ENCODE data around the gene ASCL1. TPM values are rescaled to one million over a fixed set of nuclear protein-coding genes. Genes with fewer than 3 reads are reported as not detected.

ASCL1 gene
- total and polyA plus RNA-seq, 9 of the 15 experiments (the other 6 are each of a cell fraction or from before 2014, with no cell fraction given): 0.01 to 0.09 (median 0.04) TPM; not detected in 3

- in situ Hi-C loops (cut with MboI): no loop called here
- Histone ChIP-seq H3K9ac (ENCODE audit: insufficient read depth in 1 of 2, low read depth in 2 of 2, low read length in 2 of 2) (no peak overlapping the region), H3K4me1 (replicated peaks in 1 of 2; ENCODE audit: control insufficient read depth in 2 of 2, insufficient read depth in 2 of 2, low read length in 2 of 2) (no peaks in the 10 kb centered on the region), H3K4me2 (ENCODE audit: insufficient read depth, low read length) (no peak overlapping the region), H3K4me3 (no peak overlapping the region), H4K20me1 (replicated peaks; ENCODE audit: control insufficient read depth, insufficient read depth, low read length) (no peaks in the 10 kb centered on the region), H3K9me1 (ENCODE audit: control insufficient read depth, insufficient read depth, low read length) (no peaks in the 10 kb centered on the region), H2AFZ (ENCODE audit: low read depth, low read length) (no peak overlapping the region), H3K27ac (ENCODE audit: extremely low read depth, low read depth, low read length) (no peak overlapping the region), H3K9me3 (replicated peaks; ENCODE audit: control insufficient read depth, insufficient read depth, low read depth, low read length) (no peaks in the 10 kb centered on the region), H3K36me3 (ENCODE audit: control insufficient read depth, insufficient read depth, low read length) (no peaks in the 10 kb centered on the region), H3K27me3 (ENCODE audit: control insufficient read depth in 2 of 2, insufficient read depth in 2 of 2, low read length in 2 of 2) (no peaks in the 10 kb centered on the region), H3K79me2 (ENCODE audit: control insufficient read depth, insufficient read depth, low read length) (no peaks in the 10 kb centered on the region)
- 0% methylated on average over 1 of the region's 1 CpG for WGBS (ENCODE audit: insufficient coverage, low coverage, missing lambda C conversion rate)
- no TSS peak for BruUV-seq (replicated peaks)
- FAIRE-seq (no peak), ATAC-seq (no peak), DNase-seq (ENCODE audit: extremely low read depth in 1 of 4, low spot score in 3 of 4) (no peak)
- POLR2A ChIA-PET: no interaction called here
- intact Hi-C loops (cut with micrococcal nuclease): no loop called here
- CTCF ChIA-PET (ENCODE audit: low intra/inter-chr PET ratio): no interaction called here
- TF ChIP-seq SMARCE1 (IDR thresholded peaks at IDR 0.05) (no peak), TEAD4 (IDR thresholded peaks at IDR 0.05; ENCODE audit: low read length) (no peak), TEAD4 (CRISPR knock-in tag; IDR thresholded peaks at IDR 0.05; ENCODE audit: borderline replicate concordance) (no peak), BDP1 (IDR thresholded peaks at IDR 0.05; ENCODE audit: insufficient read depth, insufficient read length) (no peak), POLR2H (tag; IDR thresholded peaks at IDR 0.05; ENCODE audit: low read depth) (no peak), TAF15 (IDR thresholded peaks at IDR 0.05; ENCODE audit: low read depth, low read length) (no peak), U2AF1 (optimal IDR thresholded peaks at IDR 0.05; ENCODE audit: low read depth, low read length) (no peak), THAP7 (CRISPR knock-in tag; IDR thresholded peaks at IDR 0.05) (no peak), POLR2G (IDR thresholded peaks at IDR 0.05; ENCODE audit: low read depth, low read length) (no peak), HLTF (IDR thresholded peaks at IDR 0.05) (no peak), CHD4 (IDR thresholded peaks at IDR 0.05; ENCODE audit: insufficient read depth, insufficient replicate concordance, low read depth, low read length, poor library complexity, severe bottlenecking) (no peak), GABPB2 (CRISPR knock-in tag; conservative IDR thresholded peaks at IDR 0.05) (no peak), HOXB6 (CRISPR knock-in tag; IDR thresholded peaks at IDR 0.05; ENCODE audit: borderline replicate concordance) (no peak), NFE2 (IDR thresholded peaks at IDR 0.05; ENCODE audit: low read depth) (no peak), ATF3 (IDR thresholded peaks at IDR 0.05) (no peak), ATF3 (CRISPR knock-in tag; conservative IDR thresholded peaks at IDR 0.05) (no peak), FOXM1 (IDR thresholded peaks at IDR 0.05; ENCODE audit: low read depth) (no peak), FOXM1 (CRISPR knock-in tag; IDR thresholded peaks at IDR 0.05; ENCODE audit: low read depth) (no peak), MTF1 (CRISPR knock-in tag; IDR thresholded peaks at IDR 0.05; ENCODE audit: borderline replicate concordance) (no peak), ATF2 (CRISPR knock-in tag; IDR thresholded peaks at IDR 0.05) (no peak), FOXK2 (conservative IDR thresholded peaks at IDR 0.05 in 1 of 2, IDR thresholded peaks at IDR 0.05 in 1 of 2; ENCODE audit: low read depth in 2 of 2) (no peak), SRF (CRISPR knock-in tag; IDR thresholded peaks at IDR 0.05) (no peak)
Observed at GRCh38 chr12:102980350-102980749, 22.9 kb downstream of the ASCL1 start.
